ENCODE measurements around the gene CACHD1. TPM values are rescaled to one million over a fixed set of nuclear protein-coding genes. Genes with fewer than 3 reads are reported as not detected.
A peak's percentile ranks its signal among the peaks of the same experiment; 100 is the strongest.

Gene CACHD1
- total RNA-seq, 1 experiment from 2014 or later = 3.9 TPM

DNA sequence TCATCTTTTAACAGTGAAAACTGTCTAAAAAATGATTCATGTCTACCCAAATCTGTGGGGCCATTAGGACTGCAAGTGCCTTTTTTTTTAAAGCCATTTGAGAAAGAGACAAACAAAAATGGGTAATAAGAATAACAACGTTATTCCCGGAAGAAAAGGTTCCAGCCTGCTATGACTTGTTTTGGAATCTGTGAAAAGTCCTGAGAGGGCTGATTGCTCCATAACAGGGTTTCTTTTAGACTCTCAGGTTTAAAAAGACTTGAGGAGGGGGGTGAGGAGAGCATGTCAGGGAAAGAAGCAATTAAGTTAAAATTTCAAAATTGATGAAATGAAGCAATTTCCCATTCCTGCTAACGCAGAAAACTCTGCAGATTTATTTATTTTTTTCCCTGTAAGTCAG, 56.4 kb downstream of the CACHD1 start:
- no TSS peak for BruUV-seq (replicated peaks)
- H3K4me1 Mint-ChIP-seq (ENCODE audit: insufficient read depth, unreplicated experiment) = peaks cover 38% of the 10 kb centered on the region

DNA sequence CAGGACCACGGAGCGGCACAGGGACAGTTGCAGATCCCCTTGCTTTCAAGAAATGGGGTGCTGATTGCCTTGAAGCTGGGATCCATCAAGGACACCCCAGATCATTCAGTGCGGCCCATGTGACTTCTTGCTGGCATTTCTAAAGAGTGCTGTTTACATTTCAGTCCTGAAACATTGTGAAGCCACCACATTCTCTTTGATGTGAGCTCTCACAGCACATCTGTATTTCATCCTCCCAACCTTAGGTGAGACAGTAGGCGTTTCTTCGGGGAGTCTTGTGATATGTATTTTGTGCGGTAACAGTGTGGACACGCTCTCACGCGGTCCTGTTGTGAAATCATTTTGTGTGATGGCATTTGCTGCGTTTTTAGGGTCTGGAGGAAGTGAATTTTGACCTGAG, 57.2 kb downstream of the CACHD1 start:
- H3K27me3 Mint-ChIP-seq (ENCODE audit: insufficient read depth, unreplicated experiment) = no peaks in the 10 kb centered on the region
- TF ChIP-seq, protein P1, sequence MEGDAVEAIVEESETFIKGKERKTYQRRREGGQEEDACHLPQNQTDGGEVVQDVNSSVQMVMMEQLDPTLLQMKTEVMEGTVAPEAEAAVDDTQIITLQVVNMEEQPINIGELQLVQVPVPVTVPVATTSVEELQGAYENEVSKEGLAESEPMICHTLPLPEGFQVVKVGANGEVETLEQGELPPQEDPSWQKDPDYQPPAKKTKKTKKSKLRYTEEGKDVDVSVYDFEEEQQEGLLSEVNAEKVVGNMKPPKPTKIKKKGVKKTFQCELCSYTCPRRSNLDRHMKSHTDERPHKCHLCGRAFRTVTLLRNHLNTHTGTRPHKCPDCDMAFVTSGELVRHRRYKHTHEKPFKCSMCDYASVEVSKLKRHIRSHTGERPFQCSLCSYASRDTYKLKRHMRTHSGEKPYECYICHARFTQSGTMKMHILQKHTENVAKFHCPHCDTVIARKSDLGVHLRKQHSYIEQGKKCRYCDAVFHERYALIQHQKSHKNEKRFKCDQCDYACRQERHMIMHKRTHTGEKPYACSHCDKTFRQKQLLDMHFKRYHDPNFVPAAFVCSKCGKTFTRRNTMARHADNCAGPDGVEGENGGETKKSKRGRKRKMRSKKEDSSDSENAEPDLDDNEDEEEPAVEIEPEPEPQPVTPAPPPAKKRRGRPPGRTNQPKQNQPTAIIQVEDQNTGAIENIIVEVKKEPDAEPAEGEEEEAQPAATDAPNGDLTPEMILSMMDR (IDR thresholded peaks at IDR 0.05; ENCODE audit: unreplicated experiment) = no peak
- H3K36me3 Mint-ChIP-seq (ENCODE audit: insufficient read depth, unreplicated experiment) = no peaks in the 10 kb centered on the region
- H3K4me1 Mint-ChIP-seq (ENCODE audit: insufficient read depth, unreplicated experiment) = peaks cover 38% of the 10 kb centered on the region
- ChIA-PET POLR2A (interaction anchor here (0.7 to 3.4 kb wide), 4 partner anchors 11 to 52 kb away, joined by 3 to 15 read pairs (median 6); no protein-coding TSS in a partner anchor), CTCF (no interaction called here)
- no peaks in the 10 kb centered on the region for H3K9me3 Mint-ChIP-seq (ENCODE audit: unreplicated experiment)
- H3K4me3 Mint-ChIP-seq (ENCODE audit: unreplicated experiment) = no peak overlapping the region
- DNase-seq (ENCODE audit: unreplicated experiment) = no peak
- no TSS peak for BruUV-seq (replicated peaks)
- intact Hi-C loops (cut with micrococcal nuclease) = no loop called here
- peak overlapping the region; percentile 80 for H3K27ac Mint-ChIP-seq (ENCODE audit: low read depth, unreplicated experiment)

More for the DNA sequence above, 56.4 kb downstream of the CACHD1 start:
- Mint-ChIP-seq H3K27ac (ENCODE audit: low read depth, unreplicated experiment) (peak overlapping the region; percentile 80), H3K9me3 (ENCODE audit: unreplicated experiment) (no peaks in the 10 kb centered on the region), H3K27me3 (ENCODE audit: insufficient read depth, unreplicated experiment) (no peaks in the 10 kb centered on the region), H3K4me3 (ENCODE audit: unreplicated experiment) (peak overlapping the region; percentile 54), H3K36me3 (ENCODE audit: insufficient read depth, unreplicated experiment) (no peaks in the 10 kb centered on the region)
- TF ChIP-seq, protein P1 (IDR thresholded peaks at IDR 0.05; ENCODE audit: unreplicated experiment) = no peak
- peak; percentile 67 for DNase-seq (ENCODE audit: unreplicated experiment)
- POLR2A ChIA-PET = interaction anchor here (0.7 to 3.4 kb wide), 6 partner anchors 10 to 55 kb away, joined by 3 to 15 read pairs (median 4); no protein-coding TSS in a partner anchor
- intact Hi-C loops (cut with micrococcal nuclease) = no loop called here
- CTCF ChIA-PET = interaction anchor here (1.2 kb wide), 1 partner anchor 12 kb away, joined by 3 read pairs; no protein-coding TSS in a partner anchor

DNA sequence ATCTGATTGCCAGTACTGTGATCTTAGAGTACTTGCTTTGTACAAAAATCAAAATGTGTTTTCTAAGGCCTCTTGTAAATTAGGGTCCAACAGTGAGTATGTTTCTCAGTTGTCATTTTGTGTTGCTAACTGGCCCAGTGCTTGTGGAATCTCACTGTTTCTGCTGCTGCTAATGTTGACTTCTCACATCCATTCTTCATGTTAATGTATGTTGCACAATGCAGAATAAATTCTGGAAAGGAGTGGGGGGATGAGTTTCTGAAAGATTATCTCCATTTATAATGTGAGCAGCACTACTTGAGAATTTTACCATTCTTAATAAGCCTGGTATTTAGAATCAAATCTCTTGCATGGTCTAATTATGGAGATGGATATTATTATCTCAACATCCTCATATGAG, 57.9 kb downstream of the CACHD1 start:
- H3K27ac Mint-ChIP-seq (ENCODE audit: low read depth, unreplicated experiment) = peak overlapping the region; percentile 80
- ChIA-PET CTCF (no interaction called here), POLR2A (no interaction called here)
- no peaks in the 10 kb centered on the region for H3K9me3 Mint-ChIP-seq (ENCODE audit: unreplicated experiment)
- H3K27me3 Mint-ChIP-seq (ENCODE audit: insufficient read depth, unreplicated experiment) = no peaks in the 10 kb centered on the region
- TF ChIP-seq, protein P1 (IDR thresholded peaks at IDR 0.05; ENCODE audit: unreplicated experiment) = no peak
- no peak overlapping the region for H3K4me3 Mint-ChIP-seq (ENCODE audit: unreplicated experiment)
- peaks cover 43% of the 10 kb centered on the region for H3K4me1 Mint-ChIP-seq (ENCODE audit: insufficient read depth, unreplicated experiment)
- no TSS peak for BruUV-seq (replicated peaks)
- no peak for DNase-seq (ENCODE audit: unreplicated experiment)
- no peaks in the 10 kb centered on the region for H3K36me3 Mint-ChIP-seq (ENCODE audit: insufficient read depth, unreplicated experiment)
- intact Hi-C loops (cut with micrococcal nuclease) = no loop called here

- Mint-ChIP-seq H3K27me3 (ENCODE audit: insufficient read depth, unreplicated experiment) (no peaks in the 10 kb centered on the region), H3K9me3 (ENCODE audit: unreplicated experiment) (no peaks in the 10 kb centered on the region), H3K36me3 (ENCODE audit: insufficient read depth, unreplicated experiment) (no peaks in the 10 kb centered on the region), H3K27ac (ENCODE audit: low read depth, unreplicated experiment) (no peak overlapping the region), H3K4me1 (ENCODE audit: insufficient read depth, unreplicated experiment) (peaks cover 22% of the 10 kb centered on the region), H3K4me3 (ENCODE audit: unreplicated experiment) (no peak overlapping the region)
- intact Hi-C loops (cut with micrococcal nuclease) = no loop called here
- ChIA-PET POLR2A (interaction anchor here (0.9 kb wide), 1 partner anchor 17 kb away, joined by 4 read pairs; no protein-coding TSS in a partner anchor), CTCF (interaction anchor here (1.5 kb wide), 1 partner anchor 12 kb away, joined by 3 read pairs; no protein-coding TSS in a partner anchor)
- DNase-seq (ENCODE audit: unreplicated experiment) = no peak
- TF ChIP-seq, protein P1 (IDR thresholded peaks at IDR 0.05; ENCODE audit: unreplicated experiment) = no peak
- no TSS peak for BruUV-seq (replicated peaks)
Observed at GRCh38 chr1:64530969-64531692, 61.2 kb downstream of the CACHD1 start.
